Loucy (cell line): Measurements from ENCODE around the gene SBK2.

Source experiments
- H2AFZ ChIP-seq: fragments of 200-600 bp; sonication (generic); 2 replicates; pipeline ENCODE4 v1.6.0; 2016; ENCODE audit warnings: antibody characterized with exemption, mild to moderate bottlenecking, low read length, moderate library complexity
- H3F3A ChIP-seq: fragments of 200-600 bp; 2 replicates; pipeline ENCODE4 v1.6.0; 2016; ENCODE audit warnings: antibody characterized with exemption, low read depth, mild to moderate bottlenecking
- H3K27me3 ChIP-seq: fragments of 200-600 bp; sonication (generic); 2 replicates; pipeline ENCODE4 v1.6.1; 2014; ENCODE audit warnings: low read length, mild to moderate bottlenecking; ENCODE audit not compliant: insufficient read depth, poor library complexity, severe bottlenecking
- H3K36me3 ChIP-seq: fragments of 200-600 bp; sonication (generic); 2 replicates; pipeline ENCODE4 v1.6.1; 2016; ENCODE audit warnings: low read length; ENCODE audit not compliant: insufficient read depth
- H3K4me1 ChIP-seq: fragments of 200-600 bp; sonication (generic); 2 replicates; pipeline ENCODE4 v1.5.1; 2014; ENCODE audit warnings: low read length, mild to moderate bottlenecking; ENCODE audit not compliant: insufficient read depth, poor library complexity, severe bottlenecking
- H3K4me2 ChIP-seq: fragments of 200-600 bp; sonication (generic); 2 replicates; pipeline ENCODE4 v1.6.0; 2014; ENCODE audit warnings: antibody characterized with exemption, low read length, low read depth, mild to moderate bottlenecking; ENCODE audit not compliant: poor library complexity, severe bottlenecking
- H3K4me3 ChIP-seq: fragments of 200-600 bp; sonication (generic); 2 replicates; pipeline ENCODE4 v1.5.1; 2014; ENCODE audit warnings: low read length, mild to moderate bottlenecking, mixed read lengths; ENCODE audit not compliant: poor library complexity, severe bottlenecking
- H3K79me2 ChIP-seq: fragments of 200-600 bp; sonication (generic); 2 replicates; pipeline ENCODE4 v1.6.1; 2014; ENCODE audit warnings: low read length; ENCODE audit not compliant: insufficient read depth
- H3K9ac ChIP-seq: fragments of 200-600 bp; sonication (generic); 2 replicates; pipeline ENCODE4 v1.6.0; 2014; ENCODE audit warnings: mild to moderate bottlenecking, low read depth, low read length, moderate library complexity; ENCODE audit not compliant: poor library complexity, severe bottlenecking
- H3K9me2 ChIP-seq: fragments of 200-600 bp; sonication (generic); replicated peaks from 2 replicates; pipeline ENCODE4 v1.6.1; 2016; ENCODE audit warnings: low read depth, low read length, mixed read lengths
- H3K9me3 ChIP-seq: fragments of 200-600 bp; sonication (generic); 2 replicates; pipeline ENCODE4 v1.6.1; 2014; ENCODE audit warnings: mild to moderate bottlenecking, antibody characterized with exemption, low read length, low read depth; ENCODE audit not compliant: insufficient read depth
- H4K20me1 ChIP-seq: fragments of 200-600 bp; sonication (generic); 2 replicates; pipeline ENCODE4 v1.6.0; 2014; ENCODE audit warnings: antibody characterized with exemption, low read length, mild to moderate bottlenecking; ENCODE audit not compliant: insufficient read depth, poor library complexity, severe bottlenecking
- EZH2phosphoT487 ChIP-seq: fragments of 200-600 bp; IDR thresholded peaks from 2 replicates; pipeline ENCODE4 v1.6.1; 2018; ENCODE audit warnings: antibody characterized with exemption, mild to moderate bottlenecking, moderate library complexity, borderline replicate concordance
- TF ChIP-seq, protein P1 (sequence below): fragments of 200-600 bp; sonication (generic); conservative IDR thresholded peaks from 2 replicates; pipeline ENCODE4 v1.5.1; 2014; ENCODE audit warnings: mild to moderate bottlenecking, antibody characterized with exemption, low read length

SBK2 gene

DNA sequence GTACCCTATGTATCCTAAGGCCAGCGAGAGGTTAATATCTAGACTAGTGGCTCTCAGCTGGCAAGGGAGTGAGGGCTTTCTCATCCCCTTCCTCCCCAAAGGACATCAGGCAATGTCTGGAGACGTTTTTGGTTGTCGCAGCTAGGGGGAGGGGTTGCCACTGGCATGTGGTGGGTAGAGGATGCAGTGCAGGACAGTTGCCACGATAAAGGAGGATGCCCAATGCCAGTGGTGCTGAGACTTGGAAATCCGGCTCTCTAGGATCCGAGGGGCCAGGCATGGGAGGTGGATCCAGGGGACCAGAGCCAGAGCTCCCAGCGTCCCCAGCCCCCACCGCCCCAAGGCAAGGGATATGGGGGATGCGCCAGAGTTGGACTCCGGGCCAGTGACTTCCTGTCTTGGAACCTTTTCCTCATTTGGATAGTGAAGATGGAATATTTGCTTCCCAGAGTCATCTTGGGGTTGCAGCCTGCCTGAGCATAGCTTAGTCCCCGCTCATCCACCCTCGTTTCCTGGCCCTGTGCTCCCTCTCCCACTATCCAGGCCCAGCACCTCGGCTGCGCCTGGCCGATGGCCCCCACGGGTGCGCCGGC, 43.8 kb downstream of the SBK2 start:
- Histone ChIP-seq H4K20me1 (no peaks in the 10 kb centered on the region), H3K4me2 (no peak overlapping the region), H3K27me3 (no peaks in the 10 kb centered on the region), H2AFZ (no peak overlapping the region), H3K79me2 (no peaks in the 10 kb centered on the region), H3F3A (no peaks in the 10 kb centered on the region), H3K4me3 (no peak overlapping the region), H3K9me2 (no peaks in the 10 kb centered on the region), H3K9me3 (no peaks in the 10 kb centered on the region), H3K36me3 (no peaks in the 10 kb centered on the region), H3K4me1 (no peaks in the 10 kb centered on the region), H3K9ac (no peak overlapping the region)
- TF ChIP-seq EZH2phosphoT487 = no peak
- TF ChIP-seq, protein P1, sequence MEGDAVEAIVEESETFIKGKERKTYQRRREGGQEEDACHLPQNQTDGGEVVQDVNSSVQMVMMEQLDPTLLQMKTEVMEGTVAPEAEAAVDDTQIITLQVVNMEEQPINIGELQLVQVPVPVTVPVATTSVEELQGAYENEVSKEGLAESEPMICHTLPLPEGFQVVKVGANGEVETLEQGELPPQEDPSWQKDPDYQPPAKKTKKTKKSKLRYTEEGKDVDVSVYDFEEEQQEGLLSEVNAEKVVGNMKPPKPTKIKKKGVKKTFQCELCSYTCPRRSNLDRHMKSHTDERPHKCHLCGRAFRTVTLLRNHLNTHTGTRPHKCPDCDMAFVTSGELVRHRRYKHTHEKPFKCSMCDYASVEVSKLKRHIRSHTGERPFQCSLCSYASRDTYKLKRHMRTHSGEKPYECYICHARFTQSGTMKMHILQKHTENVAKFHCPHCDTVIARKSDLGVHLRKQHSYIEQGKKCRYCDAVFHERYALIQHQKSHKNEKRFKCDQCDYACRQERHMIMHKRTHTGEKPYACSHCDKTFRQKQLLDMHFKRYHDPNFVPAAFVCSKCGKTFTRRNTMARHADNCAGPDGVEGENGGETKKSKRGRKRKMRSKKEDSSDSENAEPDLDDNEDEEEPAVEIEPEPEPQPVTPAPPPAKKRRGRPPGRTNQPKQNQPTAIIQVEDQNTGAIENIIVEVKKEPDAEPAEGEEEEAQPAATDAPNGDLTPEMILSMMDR = no peak

DNA sequence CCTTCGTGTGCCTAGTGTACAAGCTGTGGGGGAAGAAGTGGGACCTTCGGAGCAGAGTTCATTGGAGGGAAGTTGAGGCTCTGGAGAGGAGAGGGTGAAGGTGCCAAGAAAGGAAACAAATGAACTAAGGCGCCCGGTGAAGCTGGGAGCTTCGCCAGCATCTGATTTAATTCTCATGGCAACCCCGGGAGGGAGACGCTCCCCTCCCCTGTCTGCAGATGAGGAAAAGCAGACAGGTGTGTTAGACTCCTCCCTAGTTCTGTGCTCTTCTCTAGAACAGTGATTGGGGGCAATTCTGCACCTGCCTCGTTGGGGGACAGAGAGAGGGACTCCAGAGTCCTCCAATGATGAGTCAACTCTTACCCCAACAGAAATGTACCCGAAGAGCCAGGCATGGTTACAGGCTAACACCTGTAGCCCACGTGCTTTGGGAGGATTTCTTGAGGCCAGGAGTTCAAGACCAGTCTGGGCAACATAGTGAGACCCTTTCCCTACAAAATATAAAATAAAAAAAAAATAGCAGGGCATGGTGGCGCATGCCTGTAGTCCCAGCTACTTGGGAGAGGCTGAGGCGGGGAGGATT, 44.5 kb downstream of the SBK2 start:
- Histone ChIP-seq H3K4me3 (no peak overlapping the region), H3K9me2 (no peaks in the 10 kb centered on the region), H3K4me2 (no peak overlapping the region), H3K36me3 (no peaks in the 10 kb centered on the region), H2AFZ (no peak overlapping the region), H3K9me3 (no peaks in the 10 kb centered on the region), H3K9ac (no peak overlapping the region), H3F3A (no peaks in the 10 kb centered on the region), H3K4me1 (no peaks in the 10 kb centered on the region), H3K79me2 (no peaks in the 10 kb centered on the region), H4K20me1 (no peaks in the 10 kb centered on the region), H3K27me3 (no peaks in the 10 kb centered on the region)
- no peak for TF ChIP-seq EZH2phosphoT487
- TF ChIP-seq, protein P1 = no peak

DNA sequence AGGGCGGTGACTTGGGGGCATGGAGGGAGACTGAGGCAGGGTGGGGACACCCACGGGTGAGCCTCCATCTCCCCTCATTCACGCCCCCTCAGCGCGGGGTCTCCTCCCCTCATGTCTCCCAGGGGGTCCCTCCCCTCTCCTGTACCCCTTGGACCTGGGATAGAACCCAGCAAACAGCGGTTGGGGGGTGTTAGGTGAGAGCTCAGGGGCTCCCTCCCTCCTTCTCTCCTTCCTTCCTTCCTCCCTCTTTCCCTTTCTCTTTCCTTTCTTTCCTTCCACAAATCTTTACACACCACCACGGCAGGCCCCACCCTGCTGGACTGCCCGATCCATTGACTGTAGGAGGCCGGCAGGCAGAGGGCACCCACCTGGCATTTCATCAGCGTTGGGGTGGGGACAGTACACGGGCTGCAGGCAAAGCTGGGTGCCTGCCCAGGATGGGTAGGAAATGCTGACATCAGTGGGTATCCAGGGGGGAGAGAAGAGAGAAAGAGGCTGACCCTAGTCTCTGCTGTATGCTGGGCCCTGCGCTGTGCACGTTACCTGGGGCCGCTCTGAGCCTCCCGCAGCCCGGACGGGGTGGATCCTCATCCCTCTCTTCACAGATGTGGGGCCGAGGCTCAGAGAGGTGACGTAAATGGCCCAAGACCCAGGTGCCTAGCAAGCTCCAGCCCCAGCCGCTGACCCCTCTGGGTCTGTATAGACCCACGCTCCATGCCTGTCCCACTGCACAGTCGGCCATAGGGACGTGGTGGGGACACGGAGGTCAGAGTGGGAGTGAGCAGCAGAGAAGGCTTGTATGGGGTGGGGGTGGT, 45.2 kb downstream of the SBK2 start:
- no peaks in the 10 kb centered on the region for H3F3A ChIP-seq

More for the DNA sequence above, 45.2 kb downstream of the SBK2 start:
- Histone ChIP-seq H3K9me3 (no peaks in the 10 kb centered on the region), H3K27me3 (no peaks in the 10 kb centered on the region), H3K36me3 (no peaks in the 10 kb centered on the region), H4K20me1 (no peaks in the 10 kb centered on the region), H3K79me2 (no peaks in the 10 kb centered on the region), H3K4me1 (peaks cover 4% of the 10 kb centered on the region), H3K9me2 (no peaks in the 10 kb centered on the region), H3K4me3 (no peak overlapping the region), H2AFZ (no peak overlapping the region), H3K9ac (no peak overlapping the region), H3K4me2 (no peak overlapping the region)
- TF ChIP-seq, protein P1 = no peak
- TF ChIP-seq EZH2phosphoT487 = no peak
